Keratinocyte (primary cell): ENCODE results near the gene ADAMTS4. TPM values are rescaled to one million over a fixed set of nuclear protein-coding genes. Genes with fewer than 3 reads are reported as not detected.

Experiments
- DNase-seq: peaks from one replicate; pipeline ENCODE4 v3.0.0-alpha.2; 2011; ENCODE audit warnings: low read depth, missing footprints, low spot score
- FAIRE-seq: peaks from 2 replicates; lab custom pipeline; 2011; peaks lifted over from hg19 to GRCh38; lab: Jason Lieb, UNC
- H2AFZ ChIP-seq: 2 replicates; pipeline ENCODE4 v1.6.0; 2012; ENCODE audit warnings: low read length, control low read depth, inconsistent platforms; ENCODE audit not compliant: control insufficient read depth
- H3K27ac ChIP-seq: 2 replicates; pipeline ENCODE4 v1.5.1; 2011; ENCODE audit warnings: low read length; ENCODE audit not compliant: control insufficient read depth, insufficient read depth
- H3K27me3 ChIP-seq: 3 replicates; pipeline ENCODE4 v1.6.0; 2011; ENCODE audit warnings: low read length; ENCODE audit not compliant: control insufficient read depth, insufficient read depth; ENCODE audit errors: extremely low read depth
- H3K36me3 ChIP-seq, 2 experiments: 2 replicates in 1 of 2; 3 replicates in 1 of 2; pipeline ENCODE4 v1.5.1; 2011; ENCODE audit warnings: low read length in 2 of 2, mild to moderate bottlenecking in 1 of 2; ENCODE audit not compliant: control insufficient read depth in 2 of 2, insufficient read depth in 2 of 2; ENCODE audit errors: extremely low read depth in 1 of 2
- H3K4me1 ChIP-seq: 3 replicates; pipeline ENCODE4 v1.5.1; 2011; ENCODE audit warnings: low read length; ENCODE audit not compliant: control insufficient read depth, insufficient read depth; ENCODE audit errors: extremely low read depth
- H3K4me2 ChIP-seq: 3 replicates; pipeline ENCODE4 v1.6.0; 2011; ENCODE audit warnings: low read depth, low read length; ENCODE audit not compliant: control insufficient read depth, insufficient read depth; ENCODE audit errors: extremely low read depth
- H3K4me3 ChIP-seq, 3 experiments: fragments of 200-600 bp in 1 of 3; sonication (generic) in 1 of 3; 2 replicates in 2 of 3; 3 replicates in 1 of 3; pipeline ENCODE4 v1.5.1; 2011 to 2016; ENCODE audit warnings: low read length in 3 of 3, mild to moderate bottlenecking in 3 of 3, control low read depth in 2 of 3, inconsistent platforms in 1 of 3, low read depth in 1 of 3, mixed read lengths in 1 of 3, mixed run types in 1 of 3, moderate library complexity in 1 of 3; ENCODE audit not compliant: control insufficient read depth in 2 of 3, insufficient read depth in 2 of 3; ENCODE audit errors: extremely low read depth in 1 of 3
- H3K79me2 ChIP-seq: 2 replicates; pipeline ENCODE4 v1.6.0; 2012; ENCODE audit warnings: low read length; ENCODE audit not compliant: control insufficient read depth, insufficient read depth
- H3K9ac ChIP-seq: 3 replicates; pipeline ENCODE4 v1.6.0; 2011; ENCODE audit warnings: low read length; ENCODE audit not compliant: control insufficient read depth, insufficient read depth; ENCODE audit errors: extremely low read depth
- H3K9me1 ChIP-seq: 3 replicates; pipeline ENCODE4 v1.6.0; 2011; ENCODE audit warnings: low read length; ENCODE audit not compliant: control insufficient read depth, insufficient read depth; ENCODE audit errors: extremely low read depth
- H3K9me3 ChIP-seq: 2 replicates; pipeline ENCODE4 v1.5.1; 2012; ENCODE audit warnings: low read depth, low read length; ENCODE audit not compliant: control insufficient read depth
- H4K20me1 ChIP-seq: 3 replicates; pipeline ENCODE4 v1.6.0; 2011; ENCODE audit warnings: low read length; ENCODE audit not compliant: control insufficient read depth, insufficient read depth; ENCODE audit errors: extremely low read depth
- CTCF ChIP-seq, 3 experiments: IDR thresholded peaks in 1 of 3; conservative IDR thresholded peaks in 1 of 3; optimal IDR thresholded peaks in 1 of 3; 2 replicates in 2 of 3; 3 replicates in 1 of 3; pipeline versions ENCODE3 to v1.5.1; 2011; ENCODE audit warnings: low read length in 3 of 3, mild to moderate bottlenecking in 3 of 3, moderate library complexity in 2 of 3, control low read depth in 1 of 3, inconsistent platforms in 1 of 3; ENCODE audit not compliant: insufficient read depth in 2 of 3; ENCODE audit errors: extremely low read depth in 1 of 3
- EZH2 ChIP-seq: IDR thresholded peaks from one replicate; pipeline ENCODE4 v1.6.1; 2012; ENCODE audit warnings: inconsistent platforms, mild to moderate bottlenecking, low read length, moderate library complexity
- dilution Hi-C: fragments of 300-500 bp; cut with MboI; formaldehyde crosslinking; loops from one replicate; pipeline ENCODE4 v1.7.0; 2020; ENCODE audit warnings: low sequenced_read_pairs; ENCODE audit not compliant: extremely low pct_ligation_motif_present
- polyA plus RNA-seq, 5 experiments: library from polyadenylated mRNA; depleted of rRNA in 3 of 5; stranded (reverse) in 3 of 5; stranded (forward) in 1 of 5; unstranded in 1 of 5; fragments of >200 nt; gene quantifications; 1 replicate in 1 of 5; 2 replicates in 3 of 5; 3 replicates in 1 of 5; pipeline versions ENCODE4 v1.2.1 to v1.2.3, GENCODE V29; 2011 to 2012; ENCODE audit warnings: missing spikeins in 2 of 5, low read depth in 1 of 5, low replicate concordance in 1 of 5

ADAMTS4 gene
- polyA plus RNA-seq, 1 donor (not counting 4 experiments of a cell fraction or from before 2014, with no cell fraction given): 0.35 TPM

- Histone ChIP-seq H3K9me1 (no peaks in the 10 kb centered on the region), H3K27me3 (no peaks in the 10 kb centered on the region), H3K9ac (no peak within 1 kb of the TSS), H3K79me2 (no peaks in the 10 kb centered on the region), H2AFZ (no peak within 1 kb of the TSS), H3K36me3 (no peaks in the 10 kb centered on the region), H3K4me2 (no peak within 1 kb of the TSS), H3K27ac (no peak within 1 kb of the TSS), H3K9me3 (no peaks in the 10 kb centered on the region), H4K20me1 (no peaks in the 10 kb centered on the region), H3K4me1 (no peaks in the 10 kb centered on the region), H3K4me3 (no peak within 1 kb of the TSS)
- DNase-seq: no peak
- no peak for TF ChIP-seq EZH2
- no peak for TF ChIP-seq CTCF (optimal IDR thresholded peaks at IDR 0.05 in 1 of 3, IDR thresholded peaks at IDR 0.05 in 1 of 3, conservative IDR thresholded peaks at IDR 0.05 in 1 of 3; ENCODE audit: extremely low read depth in 1 of 3, insufficient read depth in 2 of 3, low read length in 3 of 3)
- dilution Hi-C loops: no loop called here
- FAIRE-seq: peak; percentile 85
Observed at GRCh38 chr1:161238039-161238473, 39.2 kb upstream of the ADAMTS4 start, which contains the start of gene NR1I3. Gene NR1I3 (minus strand): TSS chr1:161238203. CDS start chr1:161236565, 1,638 bp downstream.

- no peaks in the 10 kb centered on the region for H4K20me1 ChIP-seq
- no peak overlapping the region for H3K9ac ChIP-seq
- no peaks in the 10 kb centered on the region for H3K9me3 ChIP-seq
- H3K79me2 ChIP-seq: no peaks in the 10 kb centered on the region
- no peak for DNase-seq
- no peaks in the 10 kb centered on the region for H3K27me3 ChIP-seq
- no peak for FAIRE-seq
- H3K4me3 ChIP-seq: no peak overlapping the region
- H3K36me3 ChIP-seq: no peaks in the 10 kb centered on the region
- H3K27ac ChIP-seq: no peak overlapping the region
- dilution Hi-C loops: no loop called here
- TF ChIP-seq CTCF (optimal IDR thresholded peaks at IDR 0.05 in 1 of 3, IDR thresholded peaks at IDR 0.05 in 1 of 3, conservative IDR thresholded peaks at IDR 0.05 in 1 of 3; ENCODE audit: extremely low read depth in 1 of 3, insufficient read depth in 2 of 3, low read length in 3 of 3): no peak
- TF ChIP-seq EZH2: no peak
- no peak overlapping the region for H3K4me2 ChIP-seq
- H2AFZ ChIP-seq: no peak overlapping the region
- H3K4me1 ChIP-seq: no peaks in the 10 kb centered on the region
- no peaks in the 10 kb centered on the region for H3K9me1 ChIP-seq
Observed at GRCh38 chr1:161235957-161236775, 37.3 kb upstream of the ADAMTS4 start.
